Esophagus squamous epithelium (tissue), 4 donors: ENCODE data around the gene ADAMTS9.

ENCODE experiments used
- POLR2A ChIP-seq, 4 donors: fragments of 450-650 bp; IDR thresholded peaks; one replicate each; pipeline ENCODE4 v1.6.1; 2017; ENCODE audit warnings: antibody characterized with exemption in 4 of 4, mild to moderate bottlenecking in 4 of 4, moderate library complexity in 3 of 4
- TF ChIP-seq, protein P1 (sequence below), 6 experiments: fragments of 450-650 bp in 4 of 6; fragments of 200-600 bp in 2 of 6; sonication (generic) in 2 of 6; IDR thresholded peaks; one replicate each; pipeline ENCODE4 v1.5.1; 2016 to 2019; ENCODE audit warnings: antibody characterized with exemption in 6 of 6, mild to moderate bottlenecking in 4 of 6, moderate library complexity in 4 of 6

GRCh38 chr3:64717872-64718613 is 30.2 kb upstream of the ADAMTS9 start:
- no peak for TF ChIP-seq POLR2A (IDR thresholded peaks at IDR 0.05)
- TF ChIP-seq, protein P1, sequence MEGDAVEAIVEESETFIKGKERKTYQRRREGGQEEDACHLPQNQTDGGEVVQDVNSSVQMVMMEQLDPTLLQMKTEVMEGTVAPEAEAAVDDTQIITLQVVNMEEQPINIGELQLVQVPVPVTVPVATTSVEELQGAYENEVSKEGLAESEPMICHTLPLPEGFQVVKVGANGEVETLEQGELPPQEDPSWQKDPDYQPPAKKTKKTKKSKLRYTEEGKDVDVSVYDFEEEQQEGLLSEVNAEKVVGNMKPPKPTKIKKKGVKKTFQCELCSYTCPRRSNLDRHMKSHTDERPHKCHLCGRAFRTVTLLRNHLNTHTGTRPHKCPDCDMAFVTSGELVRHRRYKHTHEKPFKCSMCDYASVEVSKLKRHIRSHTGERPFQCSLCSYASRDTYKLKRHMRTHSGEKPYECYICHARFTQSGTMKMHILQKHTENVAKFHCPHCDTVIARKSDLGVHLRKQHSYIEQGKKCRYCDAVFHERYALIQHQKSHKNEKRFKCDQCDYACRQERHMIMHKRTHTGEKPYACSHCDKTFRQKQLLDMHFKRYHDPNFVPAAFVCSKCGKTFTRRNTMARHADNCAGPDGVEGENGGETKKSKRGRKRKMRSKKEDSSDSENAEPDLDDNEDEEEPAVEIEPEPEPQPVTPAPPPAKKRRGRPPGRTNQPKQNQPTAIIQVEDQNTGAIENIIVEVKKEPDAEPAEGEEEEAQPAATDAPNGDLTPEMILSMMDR (IDR thresholded peaks at IDR 0.05): peak in 4 of 6 experiments; percentile 16 to 46 (median 28)
